HCT116 (cell line): ENCODE results near the gene PHF21B. TPM values are rescaled to one million over a fixed set of nuclear protein-coding genes. Genes with fewer than 3 reads are reported as not detected.

Source experiments
- ATAC-seq: fragments of 200-7000 bp; cut with Tn5 transposase; 2 replicates; pipeline ENCODE4 v1.9.1; 2020; ENCODE audit warnings: mild to moderate bottlenecking, moderate library complexity
- BruUV-seq: library from RNA; stranded (reverse); fragments of 400-500 nt; replicated peaks from 2 replicates; lab custom pipeline; 2021; lab: Mats Ljungman, UMichigan
- CTCF ChIA-PET: fragments of 300-600 bp; sonication (Branson Sonifier 250); formaldehyde crosslinking; loops from one replicate; lab custom pipeline; 2021; ENCODE audit warnings: antibody characterized with exemption; lab: Charles Lee
- POLR2A ChIA-PET: fragments of 300-600, 350-600 bp; sonication (Branson Sonifier 250); formaldehyde crosslinking; loops from one replicate; lab custom pipeline; 2021; ENCODE audit warnings: antibody characterized with exemption; lab: Charles Lee
- RAD21 ChIA-PET, 2 experiments: fragments of 300-600 bp; sonication (Branson Sonifier 250); formaldehyde crosslinking; loops; one replicate each; lab custom pipeline; 2023; ENCODE audit warnings: low total read pairs in 2 of 2; ENCODE audit not compliant: uncharacterized antibody in 2 of 2, unreplicated experiment in 2 of 2, low non-redundant PET in 1 of 2; lab: Charles Lee
- DNase-seq: peaks from one replicate; pipeline ENCODE4 v3.0.0-alpha.2; 2010; ENCODE audit warnings: low read depth, low spot score
- H2AFZ ChIP-seq: fragments of 200-600 bp; shearing (Covaris generic), sonication (generic); 2 replicates; pipeline ENCODE4 v1.6.1; 2017; ENCODE audit warnings: low read depth, mixed run types, mixed read lengths, antibody characterized with exemption, low read length; ENCODE audit not compliant: poor library complexity, severe bottlenecking
- H3K27ac ChIP-seq: 2 replicates; pipeline ENCODE4 v1.5.1; 2012; ENCODE audit warnings: low read depth, low read length
- H3K27me3 ChIP-seq: fragments of 200-600 bp; sonication (generic); 2 replicates; pipeline ENCODE4 v1.6.1; 2016; ENCODE audit warnings: mixed run types, low read length, mixed read lengths; ENCODE audit not compliant: insufficient read depth
- H3K36me3 ChIP-seq, 2 experiments: fragments of 200-500 bp in 1 of 2; fragments of 200-600 bp in 1 of 2; sonication (Bioruptor generic) in 1 of 2; sonication (generic) in 1 of 2; 2 replicates each; pipeline versions ENCODE4 v1.5.1 to v1.6.1; 2014 to 2016; ENCODE audit warnings: low read length in 2 of 2, inconsistent platforms in 1 of 2, mixed read lengths in 1 of 2, mixed run types in 1 of 2; ENCODE audit not compliant: insufficient read depth in 2 of 2, control insufficient read depth in 1 of 2
- H3K4me1 ChIP-seq, 2 experiments: fragments of 200-600 bp in 1 of 2; sonication (generic) in 1 of 2; 2 replicates each; pipeline versions ENCODE4 v1.5.1 to v1.6.1; 2012 to 2017; ENCODE audit warnings: low read length in 2 of 2, inconsistent platforms in 1 of 2, mild to moderate bottlenecking in 1 of 2, mixed read lengths in 1 of 2, mixed run types in 1 of 2, moderate library complexity in 1 of 2; ENCODE audit not compliant: insufficient read depth in 2 of 2, control insufficient read depth in 1 of 2
- H3K4me2 ChIP-seq: fragments of 200-600 bp; sonication (generic); 2 replicates; pipeline ENCODE4 v1.6.1; 2017; ENCODE audit warnings: mixed run types, low read length, mixed read lengths
- H3K4me3 ChIP-seq, 2 experiments: fragments of 200-600 bp in 1 of 2; sonication (generic) in 1 of 2; replicated peaks in 1 of 2; 2 replicates each; pipeline ENCODE4 v1.5.1; 2011 to 2016; ENCODE audit warnings: low read length in 2 of 2, control low read depth in 1 of 2, low read depth in 1 of 2, mild to moderate bottlenecking in 1 of 2, mixed read lengths in 1 of 2, mixed run types in 1 of 2
- H3K79me2 ChIP-seq: fragments of 200-600 bp; sonication (generic); 2 replicates; pipeline ENCODE4 v1.6.1; 2017; ENCODE audit warnings: mild to moderate bottlenecking, mixed run types, low read length, moderate library complexity, mixed read lengths; ENCODE audit not compliant: insufficient read depth
- H3K9ac ChIP-seq: fragments of 200-600 bp; sonication (generic); 2 replicates; pipeline ENCODE4 v1.6.1; 2016; ENCODE audit warnings: low read length, mixed read lengths
- H3K9me2 ChIP-seq: fragments of 200-600 bp; sonication (generic), shearing (Covaris generic); 2 replicates; pipeline ENCODE4 v1.6.1; 2017; ENCODE audit warnings: mixed run types, mild to moderate bottlenecking, moderate library complexity; ENCODE audit not compliant: insufficient read depth
- H3K9me3 ChIP-seq, 2 experiments: fragments of 200-500 bp in 1 of 2; fragments of 200-600 bp in 1 of 2; sonication (Bioruptor generic) in 1 of 2; sonication (generic) in 1 of 2; 2 replicates each; pipeline ENCODE4 v1.6.1; 2014 to 2017; ENCODE audit warnings: low read length in 2 of 2, mixed read lengths in 2 of 2, inconsistent platforms in 1 of 2, low read depth in 1 of 2, mild to moderate bottlenecking in 1 of 2, mixed run types in 1 of 2, moderate library complexity in 1 of 2; ENCODE audit not compliant: control insufficient read depth in 1 of 2, insufficient read depth in 1 of 2
- H4K20me1 ChIP-seq: fragments of 200-600 bp; sonication (generic), shearing (Covaris generic); 2 replicates; pipeline ENCODE4 v1.6.1; 2017; ENCODE audit warnings: mixed run types, mild to moderate bottlenecking, moderate library complexity; ENCODE audit not compliant: insufficient read depth
- CBX3 ChIP-seq: IDR thresholded peaks from 2 replicates; pipeline ENCODE4 v1.6.1; 2012; ENCODE audit warnings: low read depth
- CTCF ChIP-seq, 3 experiments: fragments of 200-600 bp in 1 of 3; sonication (generic) in 1 of 3; IDR thresholded peaks in 2 of 3; conservative IDR thresholded peaks in 1 of 3; 2 replicates each; pipeline ENCODE4 v1.5.1; 2012 to 2017; ENCODE audit warnings: low read depth in 2 of 3, low read length in 2 of 3, antibody characterized with exemption in 1 of 3, borderline replicate concordance in 1 of 3, control low read depth in 1 of 3, mild to moderate bottlenecking in 1 of 3, mixed read lengths in 1 of 3, mixed run types in 1 of 3, moderate library complexity in 1 of 3; ENCODE audit not compliant: insufficient read depth in 1 of 3
- FOSL1 ChIP-seq: IDR thresholded peaks from 2 replicates; pipeline ENCODE4 v1.6.1; 2012; ENCODE audit warnings: low read depth
- POLR2A ChIP-seq: IDR thresholded peaks from 2 replicates; pipeline ENCODE4 v1.7.0; 2011; ENCODE audit warnings: borderline replicate concordance; ENCODE audit not compliant: insufficient read depth, insufficient read length; ENCODE audit errors: extremely low read depth
- POLR2AphosphoS5 ChIP-seq: IDR thresholded peaks from 2 replicates; pipeline ENCODE4 v1.6.1; 2011; ENCODE audit warnings: mild to moderate bottlenecking, low read depth, low read length, moderate library complexity
- SIN3A ChIP-seq: IDR thresholded peaks from 2 replicates; pipeline ENCODE4 v1.6.1; 2012; ENCODE audit warnings: low read depth
- SP1 ChIP-seq: IDR thresholded peaks from 2 replicates; pipeline ENCODE4 v1.6.1; 2012; ENCODE audit warnings: low read depth
- TCF7L2 ChIP-seq: IDR thresholded peaks from 2 replicates; pipeline ENCODE4 v1.7.0; 2011; ENCODE audit warnings: borderline replicate concordance, inconsistent platforms; ENCODE audit not compliant: insufficient read depth, insufficient read length; ENCODE audit errors: extremely low read depth
- ZFX ChIP-seq: fragments of 450-650 bp; IDR thresholded peaks from 2 replicates; pipeline ENCODE4 v1.6.1; 2017
- intact Hi-C: fragments of 100-400 bp; cut with micrococcal nuclease; formaldehyde crosslinking; loops from 2 replicates; pipeline ENCODE4 v1.10.0; 2022
- total RNA-seq: library from RNA; stranded (reverse); gene quantifications from one replicate; pipeline ENCODE4 v1.2.1, GENCODE V29; 2021; ENCODE audit not compliant: unreplicated experiment

PHF21B gene
- total RNA-seq, 1 experiment from 2014 or later: not detected

GRCh38 chr22:44848296-44848741 lies 161.5 kb downstream of the PHF21B start:
- H4K20me1 ChIP-seq: no peaks in the 10 kb centered on the region
- no peak overlapping the region for H2AFZ ChIP-seq
- peaks cover 4 to 9% of the 10 kb centered on the region in 2 experiments; a peak in 3 of 4 replicates for H3K36me3 ChIP-seq
- H3K4me3 ChIP-seq: no peak overlapping the region
- no peaks in the 10 kb centered on the region for H3K4me1 ChIP-seq
- TF ChIP-seq CBX3: no peak
- TF ChIP-seq CTCF (IDR thresholded peaks at IDR 0.05 in 2 of 3, conservative IDR thresholded peaks at IDR 0.05 in 1 of 3; ENCODE audit: borderline replicate concordance in 1 of 3, insufficient read depth in 1 of 3, low read depth in 2 of 3, low read length in 2 of 3): no peak
- TF ChIP-seq POLR2AphosphoS5: no peak
- TF ChIP-seq SP1: no peak
- no TSS peak for BruUV-seq
- ChIA-PET CTCF (no interaction called here), RAD21 (no interaction called here), POLR2A (no interaction called here)
- H3K9me2 ChIP-seq: no peaks in the 10 kb centered on the region
- no peaks in the 10 kb centered on the region for H3K9me3 ChIP-seq
- no peak overlapping the region for H3K4me2 ChIP-seq
- H3K79me2 ChIP-seq: no peaks in the 10 kb centered on the region
- H3K27ac ChIP-seq: no peak overlapping the region
- DNase-seq: no peak
- intact Hi-C loops: no loop called here
- no peak for ATAC-seq
- no peak overlapping the region for H3K9ac ChIP-seq
- H3K27me3 ChIP-seq: no peaks in the 10 kb centered on the region

- no TSS peak for BruUV-seq
- Histone ChIP-seq H3K79me2 (no peaks in the 10 kb centered on the region), H3K9ac (no peak overlapping the region), H3K4me2 (no peak overlapping the region), H3K4me1 (no peaks in the 10 kb centered on the region), H3K4me3 (no peak overlapping the region), H3K9me3 (no peaks in the 10 kb centered on the region), H3K36me3 (peaks cover 4 to 10% of the 10 kb centered on the region in 2 experiments; a peak in 3 of 4 replicates), H3K27ac (no peak overlapping the region), H2AFZ (no peak overlapping the region), H3K27me3 (no peaks in the 10 kb centered on the region), H3K9me2 (no peaks in the 10 kb centered on the region), H4K20me1 (no peaks in the 10 kb centered on the region)
- DNase-seq (no peak), ATAC-seq (no peak)
- ChIA-PET RAD21 (no interaction called here), CTCF (no interaction called here), POLR2A (no interaction called here)
- no peak for TF ChIP-seq POLR2AphosphoS5
- TF ChIP-seq POLR2A: no peak
- no peak for TF ChIP-seq SIN3A
- TF ChIP-seq TCF7L2: no peak
- TF ChIP-seq CBX3: no peak
- no peak for TF ChIP-seq FOSL1
- no peak for TF ChIP-seq ZFX
- intact Hi-C loops: no loop called here
Measured at GRCh38 chr22:44847892-44848291, 161.9 kb downstream of the PHF21B start.
